Adrenal gland (tissue), 12 donors: ENCODE data around the gene IQUB. TPM values are rescaled to one million over a fixed set of nuclear protein-coding genes. Genes with fewer than 3 reads are reported as not detected.

Experiments
- DNase-seq, 7 donors: peaks; one replicate each; pipeline ENCODE4 v3.0.0-alpha.2; 2019 to 2020
- H3K27ac ChIP-seq, 5 donors: fragments of 200-600 bp; sonication (generic) in 4 of 5; 1 replicate in 3 of 5; 2 replicates in 2 of 5; pipeline versions ENCODE4 v1.5.1 to v1.8.0; 2016 to 2020; ENCODE audit warnings: mild to moderate bottlenecking in 1 of 5
- H3K27me3 ChIP-seq: fragments of 200-600 bp; 2 replicates; pipeline ENCODE4 v1.8.0; 2021
- H3K36me3 ChIP-seq, 2 donors: fragments of 200-600 bp; replicated peaks in 1 of 2; 1 replicate in 1 of 2; 2 replicates in 1 of 2; pipeline versions ENCODE4 v1.5.1 to v1.8.0; 2018 to 2022
- H3K4me1 ChIP-seq, 2 donors: fragments of 200-600 bp; replicated peaks in 1 of 2; 1 replicate in 1 of 2; 2 replicates in 1 of 2; pipeline versions ENCODE4 v1.5.1 to v1.8.0; 2018 to 2021
- H3K4me3 ChIP-seq, 4 donors: fragments of 200-600 bp; sonication (generic) in 3 of 4; one replicate each; pipeline ENCODE4 v1.5.1; 2016 to 2018
- H3K9me3 ChIP-seq, 3 donors: fragments of 200-600 bp; sonication (generic) in 1 of 3; replicated peaks in 1 of 3; 1 replicate in 2 of 3; 2 replicates in 1 of 3; pipeline versions ENCODE4 v1.5.1 to v1.8.0; 2016 to 2021
- POLR2A ChIP-seq, 2 donors: fragments of 450-650 bp; IDR thresholded peaks; one replicate each; pipeline ENCODE4 v1.6.1; 2017; ENCODE audit warnings: antibody characterized with exemption in 2 of 2, mild to moderate bottlenecking in 2 of 2, moderate library complexity in 1 of 2
- WGBS, 4 donors: extraction: QIAGEN DNeasy Blood & Tissue Kit in 2 of 4; methylation state at CpG; one replicate each; pipeline versions ENCODE4 v1.1.5 to v1.1.7; 2013 to 2017; 5-methylcytosine and 5-hydroxymethylcytosine counted together
- intact Hi-C, 2 donors: fragments of 100-400 bp; cut with DNase I; formaldehyde crosslinking; loops; one replicate each; pipeline versions ENCODE4 v1.14.1 to v1.15.0; 2022 to 2023
- polyA plus RNA-seq, 3 donors: library from polyadenylated mRNA; stranded (reverse); fragments of 200-250 nt in 2 of 3; fragments of 350-450 nt in 1 of 3; fragmentation: Illumina TruSeq in 1 of 3; extraction: RNeasy Lipid Tissue Mini Kit (QIAGEN cat#74804) in 1 of 3; gene quantifications; one replicate each; pipeline ENCODE4 v1.2.3, GENCODE V29; 2013 to 2014
- total RNA-seq, 9 donors: library from RNA; depleted of rRNA in 4 of 9; stranded (reverse); fragments of >200 nt in 4 of 9; fragments of 120-200 nt in 1 of 9; fragmentation: NEBNext Ultra II Directional in 1 of 9; extraction: Animal tissue kit (Norgen Biotek cat#: 25700) in 1 of 9; gene quantifications; one replicate each; pipeline versions ENCODE4 v1.1.0 to v1.2.4, GENCODE V29; 2013 to 2023
- TF ChIP-seq, protein P1 (sequence below), 6 experiments: fragments of 450-650 bp in 4 of 6; fragments of 200-600 bp in 2 of 6; sonication (generic) in 1 of 6; IDR thresholded peaks; 1 replicate in 5 of 6; 2 replicates in 1 of 6; pipeline versions ENCODE4 v1.5.1 to v1.8.0; 2016 to 2021; ENCODE audit warnings: antibody characterized with exemption in 6 of 6, mild to moderate bottlenecking in 2 of 6, moderate library complexity in 1 of 6
- donor health status: healthy with polysubstance abuse.
- donor health status: Bipolar disorder and iron deficiency.
- donor health status: DM: yes; HTN: yes; CAD: no.
- donor health status: DM: no; HTN: no; CAD: no.
- donor health status: DM: no; HTN: no; CAD: no.
- donor health status: DM: yes; HTN: yes; CAD: no.

IQUB gene
- total and polyA plus RNA-seq, 12 donors, result 0.54 to 3.9 (median 1.3) TPM

DNA sequence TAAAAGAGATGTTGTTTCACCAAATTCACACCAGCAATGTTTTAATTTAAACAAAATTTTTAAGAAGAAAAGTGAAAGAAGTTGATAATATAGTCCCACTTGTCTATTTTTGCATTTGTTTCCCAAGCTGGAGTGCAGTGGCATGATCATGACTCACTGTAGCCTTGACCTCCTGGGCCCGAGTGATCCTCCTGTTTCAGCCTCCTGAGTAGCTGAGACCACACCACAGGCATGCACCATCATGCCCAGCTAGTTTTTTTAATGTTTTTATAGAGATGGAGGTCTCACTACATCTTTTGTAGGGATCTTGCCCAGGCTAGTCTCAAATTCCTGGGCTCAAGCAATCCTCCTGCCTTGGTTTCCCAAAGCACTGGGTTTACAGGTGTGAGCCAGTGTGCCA is 37.3 kb upstream of the IQUB start:
- WGBS, 4 donors, result 35 to 56% (median 46%) methylated on average over 1 of the region's 1 CpG
- intact Hi-C loops, result no loop called here

DNA sequence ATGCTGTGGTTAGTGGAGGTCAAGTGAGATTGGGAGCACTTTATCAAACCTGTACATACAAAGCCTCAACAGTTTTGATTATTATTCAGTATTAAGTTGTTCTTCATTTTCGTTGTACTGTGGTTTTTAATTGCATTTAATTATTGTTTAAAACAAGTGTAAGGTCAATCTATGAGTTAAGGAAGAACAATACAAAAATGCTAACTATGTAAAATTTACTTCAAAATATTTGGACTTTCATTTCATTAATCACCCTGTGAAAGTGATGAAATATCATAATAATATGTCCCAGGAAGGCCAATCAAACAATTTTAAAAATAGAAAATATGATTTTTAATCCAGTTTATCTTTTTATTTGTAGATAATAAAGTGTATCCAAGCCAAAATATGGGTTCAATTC is 36.8 kb upstream of the IQUB start:
- 73 to 81% (median 73%) methylated on average over 1 of the region's 1 CpG for WGBS, 4 donors
- Histone ChIP-seq H3K27ac (no peak overlapping the region), H3K9me3 (no peaks in the 10 kb centered on the region), H3K4me1 (no peaks in the 10 kb centered on the region), H3K27me3 (no peaks in the 10 kb centered on the region), H3K36me3 (no peaks in the 10 kb centered on the region), H3K4me3 (no peak overlapping the region)
- no peak for TF ChIP-seq POLR2A (IDR thresholded peaks at IDR 0.05)
- TF ChIP-seq, protein P1, sequence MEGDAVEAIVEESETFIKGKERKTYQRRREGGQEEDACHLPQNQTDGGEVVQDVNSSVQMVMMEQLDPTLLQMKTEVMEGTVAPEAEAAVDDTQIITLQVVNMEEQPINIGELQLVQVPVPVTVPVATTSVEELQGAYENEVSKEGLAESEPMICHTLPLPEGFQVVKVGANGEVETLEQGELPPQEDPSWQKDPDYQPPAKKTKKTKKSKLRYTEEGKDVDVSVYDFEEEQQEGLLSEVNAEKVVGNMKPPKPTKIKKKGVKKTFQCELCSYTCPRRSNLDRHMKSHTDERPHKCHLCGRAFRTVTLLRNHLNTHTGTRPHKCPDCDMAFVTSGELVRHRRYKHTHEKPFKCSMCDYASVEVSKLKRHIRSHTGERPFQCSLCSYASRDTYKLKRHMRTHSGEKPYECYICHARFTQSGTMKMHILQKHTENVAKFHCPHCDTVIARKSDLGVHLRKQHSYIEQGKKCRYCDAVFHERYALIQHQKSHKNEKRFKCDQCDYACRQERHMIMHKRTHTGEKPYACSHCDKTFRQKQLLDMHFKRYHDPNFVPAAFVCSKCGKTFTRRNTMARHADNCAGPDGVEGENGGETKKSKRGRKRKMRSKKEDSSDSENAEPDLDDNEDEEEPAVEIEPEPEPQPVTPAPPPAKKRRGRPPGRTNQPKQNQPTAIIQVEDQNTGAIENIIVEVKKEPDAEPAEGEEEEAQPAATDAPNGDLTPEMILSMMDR (IDR thresholded peaks at IDR 0.05), result no peak
- intact Hi-C loops, result no loop called here
- DNase-seq, result no peak

More for the DNA sequence above, 37.3 kb upstream of the IQUB start:
- no peak for TF ChIP-seq POLR2A (IDR thresholded peaks at IDR 0.05)
- TF ChIP-seq, protein P1 (IDR thresholded peaks at IDR 0.05), result no peak
- Histone ChIP-seq H3K4me3 (no peak overlapping the region), H3K27me3 (no peaks in the 10 kb centered on the region), H3K36me3 (no peaks in the 10 kb centered on the region), H3K4me1 (no peaks in the 10 kb centered on the region), H3K27ac (no peak overlapping the region), H3K9me3 (no peaks in the 10 kb centered on the region)
- peak in 4 of 7 donors; percentile 13 to 43 (median 26) for DNase-seq

DNA sequence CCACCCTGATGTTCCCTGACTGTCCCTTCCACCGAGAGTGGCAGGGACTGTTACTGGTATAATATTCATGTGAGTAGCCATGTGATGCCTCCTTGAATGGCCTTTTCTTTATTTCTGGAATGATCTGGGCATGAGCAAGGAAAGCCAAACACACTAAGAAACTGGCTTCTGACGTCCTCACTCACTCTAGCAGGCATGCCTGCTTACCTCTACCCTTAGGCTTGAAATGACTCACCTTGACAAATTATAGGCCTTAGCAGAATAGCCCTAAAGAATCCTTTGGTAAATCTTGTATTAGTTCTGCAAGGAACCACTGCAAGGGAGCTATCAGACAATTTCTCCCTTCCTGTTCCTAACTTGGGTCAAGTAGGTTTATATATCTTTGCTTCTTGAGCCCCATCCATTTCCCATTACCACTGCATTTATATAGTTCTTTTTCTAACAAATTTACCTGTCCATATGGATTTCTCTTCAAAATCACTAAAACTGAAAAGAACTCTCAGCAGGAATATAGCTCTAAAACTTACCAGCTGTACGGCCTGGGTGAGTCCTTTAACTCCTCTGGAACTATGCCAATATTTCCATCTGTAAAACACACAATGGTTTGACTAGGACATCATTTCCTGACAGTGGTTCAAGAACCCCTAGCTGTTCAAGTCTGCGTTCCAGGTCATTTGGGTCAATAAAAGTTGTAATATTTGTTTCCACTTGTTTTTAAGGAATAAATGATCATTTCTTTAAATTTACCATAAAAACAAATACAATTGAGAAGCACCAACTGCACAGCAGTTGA is 36.2 kb upstream of the IQUB start:
- intact Hi-C loops, result no loop called here
- Histone ChIP-seq H3K4me3 (no peak overlapping the region), H3K36me3 (no peaks in the 10 kb centered on the region), H3K9me3 (no peaks in the 10 kb centered on the region), H3K27ac (no peak overlapping the region), H3K4me1 (no peaks in the 10 kb centered on the region), H3K27me3 (no peaks in the 10 kb centered on the region)
- no peak for DNase-seq
- TF ChIP-seq POLR2A (IDR thresholded peaks at IDR 0.05), result no peak
- TF ChIP-seq, protein P1 (IDR thresholded peaks at IDR 0.05), result no peak
- 75 to 82% (median 77%) methylated on average over 4 of the region's 4 CpGs for WGBS, 4 donors

DNA sequence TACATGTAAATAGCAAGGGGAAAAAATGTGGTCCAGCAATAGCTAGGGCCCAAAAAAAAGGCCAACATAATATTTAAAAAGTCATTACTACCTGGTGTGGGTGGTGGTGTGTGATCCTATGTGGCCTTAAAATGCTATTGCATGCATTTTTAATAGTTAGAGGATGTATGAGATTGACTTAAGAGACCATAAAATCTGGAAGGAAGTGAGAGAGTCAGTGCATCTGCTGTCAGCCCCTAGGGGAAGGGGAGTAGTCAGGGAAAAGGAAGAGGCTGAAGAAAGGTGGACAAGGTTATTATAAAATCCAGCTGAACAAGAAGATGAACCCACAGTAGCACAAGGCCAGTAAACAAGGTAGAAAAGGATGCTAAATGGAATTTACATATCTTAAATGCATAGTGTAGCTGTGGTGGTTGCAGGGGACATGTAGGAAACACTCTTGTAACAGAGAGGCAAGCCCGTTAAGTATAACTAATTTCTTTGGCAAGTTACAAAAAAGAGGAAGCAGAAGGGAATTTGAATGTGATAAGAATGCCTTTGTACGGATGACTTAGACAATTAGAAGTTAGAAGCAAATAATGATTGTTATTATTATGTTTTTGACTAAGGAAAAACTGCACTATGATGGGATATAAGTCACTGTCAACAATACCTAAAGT is 35.1 kb upstream of the IQUB start:
- intact Hi-C loops, result no loop called here
- Histone ChIP-seq H3K36me3 (no peaks in the 10 kb centered on the region), H3K27ac (no peak overlapping the region), H3K9me3 (no peaks in the 10 kb centered on the region), H3K4me3 (no peak overlapping the region), H3K27me3 (no peaks in the 10 kb centered on the region), H3K4me1 (no peaks in the 10 kb centered on the region)
- TF ChIP-seq, protein P1 (IDR thresholded peaks at IDR 0.05), result no peak
- no peak for TF ChIP-seq POLR2A (IDR thresholded peaks at IDR 0.05)
- 42 to 57% (median 49%) methylated on average over 2 of the region's 2 CpGs for WGBS, 4 donors
- DNase-seq, result no peak
